ENCODE data around the gene JAKMIP2.

GRCh38 chr5:147565524-147565923 lies 217.0 kb downstream of the JAKMIP2 start:
- no peak for TF ChIP-seq POLR2A (IDR thresholded peaks at IDR 0.05; ENCODE audit: low read depth, low read length)
- TF ChIP-seq TAF1 (IDR thresholded peaks at IDR 0.05; ENCODE audit: low read depth, low read length): no peak
- TF ChIP-seq POLR2AphosphoS5 (IDR thresholded peaks at IDR 0.05; ENCODE audit: low read depth, low read length): no peak
- TF ChIP-seq POU2F2 (IDR thresholded peaks at IDR 0.05; ENCODE audit: low read depth, low read length): no peak
- no peak for TF ChIP-seq PAX5 (IDR thresholded peaks at IDR 0.05; ENCODE audit: insufficient read depth, low read length, severe bottlenecking)
- TF ChIP-seq SPI1 (IDR thresholded peaks at IDR 0.05; ENCODE audit: low read depth, low read length): no peak

Measured in GM12891 (cell line).